Measurements from ENCODE around the gene TP53TG5.

DNA sequence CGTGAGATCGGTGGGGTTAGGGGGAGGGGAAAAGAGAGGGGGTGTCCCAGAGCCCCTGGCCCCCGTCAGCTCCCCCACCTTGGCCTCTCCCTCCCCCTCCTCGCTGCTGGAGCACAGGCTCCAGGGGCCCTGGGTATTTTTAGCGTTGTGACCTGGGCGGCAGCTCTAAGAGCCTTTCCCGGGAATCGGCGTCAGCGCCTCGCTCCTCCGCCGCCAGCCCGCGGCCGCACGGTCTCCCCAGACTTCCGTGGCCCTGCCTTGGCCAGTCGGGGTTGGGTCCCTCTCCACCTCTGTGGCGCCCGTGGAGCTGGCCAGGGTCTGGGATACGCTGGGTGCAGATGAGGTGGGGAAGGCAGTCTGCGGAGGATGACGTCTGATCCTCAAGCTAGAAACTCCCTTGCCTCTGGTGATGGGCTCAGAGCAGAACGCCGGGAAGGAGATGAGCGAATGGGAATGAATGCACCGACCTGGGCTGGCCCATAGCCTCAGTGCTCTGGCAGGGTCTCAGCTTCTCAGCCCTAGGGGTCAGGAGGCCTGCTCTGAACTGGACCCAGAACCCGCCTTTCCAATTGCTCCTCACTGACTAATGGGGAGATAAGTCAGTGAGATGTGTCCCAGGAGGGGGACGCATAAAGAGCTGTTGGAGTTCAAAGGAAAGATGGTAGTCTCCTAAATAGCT is 29.1 kb upstream of the TP53TG5 start:
- no peak for TF ChIP-seq CTCF (IDR thresholded peaks at IDR 0.05)
- no peak for TF ChIP-seq EZH2 (IDR thresholded peaks at IDR 0.05)
